Mesenteric fat pad (tissue), 1 donor: Measurements from ENCODE around the gene MTNR1A. TPM values are rescaled to one million over a fixed set of nuclear protein-coding genes. Genes with fewer than 3 reads are reported as not detected.

ENCODE experiments used
- DNase-seq: peaks from one replicate; pipeline ENCODE4 v3.0.0-alpha.2; 2020; ENCODE audit warnings: low spot score
- long read RNA-seq: library from polyadenylated mRNA; unstranded; transcript quantifications from one replicate; pipeline ENCODE4 v2.0.0, GENCODE V29; 2020
- total RNA-seq: library from RNA; stranded (reverse); fragmentation: NEBNext Ultra II Directional; extraction: Animal tissue kit (Norgen Biotek cat#: 25700); gene quantifications from one replicate; pipeline ENCODE4 v1.2.1, GENCODE V29; 2021
- donor health status: DM: yes; HTN: yes; CAD: no.

MTNR1A gene
- total RNA-seq, result not detected
- long read RNA-seq, result 0 reads

DNA sequence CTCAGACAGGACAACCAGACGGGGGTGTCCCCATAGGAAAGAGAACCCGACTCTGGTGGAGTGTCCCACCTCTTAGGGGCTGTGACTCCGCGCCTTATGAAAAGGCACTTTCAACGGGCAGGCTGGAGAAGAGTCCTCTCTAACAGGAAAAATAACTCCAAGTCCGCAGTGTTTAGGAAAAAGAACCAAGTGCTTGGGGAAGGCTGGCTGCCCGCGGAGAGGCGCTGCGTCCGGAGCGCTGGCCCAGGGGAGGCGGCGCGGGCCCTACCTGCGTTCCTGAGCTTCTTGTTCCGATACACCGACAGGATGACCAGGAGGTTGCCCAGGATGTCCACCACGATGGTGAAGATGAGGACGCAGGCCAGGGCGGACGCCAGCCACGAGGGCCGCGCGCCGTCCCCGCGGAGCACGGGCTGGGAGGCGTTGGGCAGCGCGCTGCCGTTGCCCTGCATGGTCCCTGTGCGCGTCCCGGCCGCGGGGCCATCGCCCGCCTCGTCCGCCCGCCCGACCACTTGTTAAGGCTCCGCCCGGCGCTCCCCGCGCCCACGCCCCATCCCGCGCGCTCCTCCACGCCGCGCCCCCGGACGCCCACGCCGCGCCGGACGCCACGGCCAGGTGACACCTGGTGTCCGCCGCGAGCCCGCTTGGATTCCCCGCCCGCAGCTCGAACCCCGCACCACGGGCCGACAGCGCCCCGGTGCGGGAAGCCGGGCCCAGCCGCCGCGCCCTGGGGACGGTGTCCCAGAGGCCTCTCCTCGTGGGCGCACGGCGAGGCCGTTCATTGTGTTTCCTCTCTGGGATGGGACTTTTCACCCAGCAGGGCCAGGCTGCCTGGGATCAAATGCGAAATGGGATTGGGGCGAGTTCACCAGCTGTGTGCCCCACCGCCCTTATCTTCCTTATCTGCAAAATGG is at the start of gene MTNR1A:
TSS of gene MTNR1A (minus strand) at position 654 of the 914 bp plus-strand sequence. CDS start at position 452, 202 bp downstream.
- peak; percentile 59 for DNase-seq

GRCh38 chr4:186604124-186604807 is 48.9 kb upstream of the MTNR1A start:
- no peak for DNase-seq

- DNase-seq, result no peak
Observed at GRCh38 chr4:186602978-186603377, 47.6 kb upstream of the MTNR1A start.

GRCh38 chr4:186599483-186599882 is 44.1 kb upstream of the MTNR1A start:
- no peak for DNase-seq

- DNase-seq, result no peak
Observed at GRCh38 chr4:186598686-186599085, 43.3 kb upstream of the MTNR1A start.

GRCh38 chr4:186596850-186597390 is 41.6 kb upstream of the MTNR1A start:
- no peak for DNase-seq

GRCh38 chr4:186596346-186596745 is 41.0 kb upstream of the MTNR1A start:
- DNase-seq, result no peak

DNA sequence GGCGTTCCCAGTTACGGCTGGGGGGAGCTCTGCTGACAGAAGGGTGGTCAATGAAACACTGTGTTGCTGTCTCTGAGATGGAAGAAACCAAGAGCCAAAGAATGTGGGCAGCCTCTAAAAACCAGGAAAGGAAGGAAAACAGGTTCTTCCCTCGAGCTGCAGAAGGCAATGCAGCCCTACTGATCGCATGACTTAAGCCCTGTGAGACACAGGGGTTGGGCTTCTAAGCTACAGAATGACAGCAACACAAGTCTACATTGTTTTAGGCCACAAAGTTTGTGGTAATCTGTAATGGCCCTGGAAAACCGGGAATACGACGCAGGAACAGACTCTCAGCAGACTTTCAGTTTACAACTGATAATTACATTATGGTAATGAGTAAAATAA is 38.2 kb upstream of the MTNR1A start:
- no peak for DNase-seq

- DNase-seq, result no peak
Observed at GRCh38 chr4:186592966-186593586, 37.7 kb upstream of the MTNR1A start.

DNA sequence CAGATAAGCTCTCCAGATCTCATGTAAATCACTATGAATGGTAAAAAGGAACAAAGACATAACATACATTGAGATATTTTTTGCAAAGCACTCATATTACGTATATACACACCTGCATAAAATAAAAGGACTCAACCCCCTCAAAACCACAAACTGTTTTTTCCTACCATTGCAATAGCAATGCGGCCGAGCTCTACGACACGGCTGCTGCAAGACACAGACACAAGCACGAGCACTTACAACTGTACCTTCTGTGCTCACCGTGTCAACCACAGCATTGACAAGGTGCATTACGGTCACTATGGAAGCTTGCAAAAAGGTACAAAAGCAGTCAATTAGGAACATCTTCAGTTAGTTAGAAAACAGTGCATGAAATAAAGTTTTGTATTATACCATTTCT is 37.1 kb upstream of the MTNR1A start:
- DNase-seq, result no peak

DNA sequence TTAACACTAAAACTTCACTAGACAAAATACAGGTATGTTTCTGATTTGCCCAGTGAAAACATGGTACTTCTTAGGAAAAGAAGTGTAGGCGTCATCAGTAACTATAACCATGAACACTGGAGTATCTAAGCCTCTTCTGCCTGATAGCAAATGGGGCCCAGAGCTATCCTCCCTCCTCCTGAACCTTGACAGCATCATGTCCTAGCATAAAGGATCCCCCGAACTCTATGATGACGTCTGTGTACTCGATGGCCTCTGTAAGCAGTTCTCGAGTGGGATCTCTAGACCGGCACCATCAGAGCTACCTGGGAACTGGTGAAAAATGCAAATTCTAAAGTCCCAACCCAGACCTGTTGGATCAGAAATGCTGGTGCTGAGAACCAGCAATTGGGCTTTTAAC is 36.3 kb upstream of the MTNR1A start:
- no peak for DNase-seq

- DNase-seq, result no peak
Observed at GRCh38 chr4:186588503-186588902, 33.1 kb upstream of the MTNR1A start.

DNA sequence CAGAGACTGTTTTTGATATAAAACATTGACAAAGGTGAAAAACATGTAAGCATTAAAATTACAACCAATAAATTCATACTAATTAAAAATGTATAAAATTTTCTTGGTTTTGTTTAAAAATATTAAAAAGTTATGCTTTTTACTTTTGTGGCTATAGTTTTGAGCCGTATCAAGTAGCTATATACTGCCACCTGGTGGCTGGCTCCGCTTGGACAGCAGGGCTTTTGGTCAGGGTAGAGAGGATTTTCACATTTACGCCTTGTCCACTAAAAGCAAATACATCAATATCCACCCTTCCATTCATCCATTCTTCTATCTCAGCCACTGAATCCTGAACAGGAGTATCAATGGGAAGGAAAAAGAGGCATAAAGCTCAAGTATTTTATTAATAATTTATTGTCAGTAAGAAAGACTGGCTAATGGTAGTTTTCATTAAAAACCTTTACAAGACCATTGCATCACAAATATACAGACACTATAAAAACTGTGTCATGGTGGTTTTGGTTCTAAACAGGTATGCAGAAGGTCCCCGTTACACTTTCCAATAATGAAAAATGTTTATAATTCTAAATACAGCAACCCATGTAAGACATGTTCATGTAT is 32.1 kb upstream of the MTNR1A start:
- no peak for DNase-seq

GRCh38 chr4:186586205-186586604 is 30.8 kb upstream of the MTNR1A start:
- DNase-seq, result no peak

DNA sequence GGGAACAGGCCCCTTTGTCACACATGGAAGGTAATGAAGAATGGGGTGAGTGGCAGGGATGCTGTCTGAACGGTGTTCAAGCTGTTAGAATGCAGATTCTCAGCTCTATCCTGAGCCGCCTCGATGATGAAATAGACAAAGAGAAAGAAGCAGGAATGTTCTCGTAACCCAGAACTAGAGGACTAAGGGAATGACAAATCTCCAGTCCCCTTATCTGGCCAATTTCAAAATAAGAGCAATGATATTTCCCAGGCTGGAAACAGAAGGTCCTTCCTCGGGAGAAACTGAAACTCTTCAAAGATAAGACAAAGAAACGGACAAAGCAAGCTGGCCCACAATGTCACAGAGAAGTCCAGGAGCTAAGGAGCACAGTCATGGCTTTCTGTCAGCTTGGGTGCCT is 29.5 kb upstream of the MTNR1A start:
- no peak for DNase-seq

DNA sequence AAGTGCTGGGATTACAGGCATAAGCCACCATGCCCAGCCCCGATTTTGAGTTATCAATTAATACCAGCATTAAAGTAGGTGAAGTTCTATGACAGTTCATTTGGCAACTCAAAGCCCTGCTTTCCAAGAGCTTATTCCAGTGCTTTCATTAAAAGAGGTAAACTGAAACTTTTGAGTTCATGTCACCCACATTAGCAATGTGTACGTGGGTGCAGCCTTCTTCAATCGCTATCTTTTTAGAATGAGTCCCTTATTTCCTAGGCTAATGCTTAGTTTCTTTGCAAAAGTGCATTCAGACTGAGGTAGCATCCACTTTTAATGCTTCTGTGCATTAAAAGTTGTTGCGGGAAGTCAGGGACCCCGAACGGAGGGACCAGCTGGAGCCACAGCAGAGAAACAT is 26.1 kb upstream of the MTNR1A start:
- no peak for DNase-seq

- no peak for DNase-seq
Observed at GRCh38 chr4:186580669-186581068, 25.3 kb upstream of the MTNR1A start.

- no peak for DNase-seq
Observed at GRCh38 chr4:186570193-186570996, 15.0 kb upstream of the MTNR1A start.

GRCh38 chr4:186569533-186570192 is 14.3 kb upstream of the MTNR1A start:
- DNase-seq, result no peak

DNA sequence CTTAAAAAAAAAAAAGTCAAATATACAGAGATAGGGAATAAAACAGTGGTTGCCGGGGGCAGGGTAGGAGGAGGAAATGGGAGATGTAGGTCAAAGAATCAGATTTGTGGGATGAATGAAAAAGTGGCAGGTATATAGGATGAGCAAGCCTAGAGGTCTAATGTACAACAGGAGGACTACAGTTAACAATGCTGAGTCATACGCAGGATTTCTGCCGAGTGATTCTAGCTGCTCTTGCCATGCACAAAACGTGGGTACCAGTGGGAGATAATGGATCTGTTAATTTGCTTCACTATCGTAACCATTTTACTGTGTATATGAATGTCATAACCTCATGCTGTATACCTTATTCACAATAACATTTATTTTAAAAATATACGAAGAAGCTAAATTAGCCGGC is 10.7 kb upstream of the MTNR1A start:
- no peak for DNase-seq
